ENCODE data around the gene GPR151.
A peak's percentile ranks its signal among the peaks of the same experiment; 100 is the strongest.
"Not testable (repeated sequence)": the region's sequence is repeated elsewhere in the genome, so short reads cannot be mapped to it uniquely, and the experiment has no call there.

GPR151 gene

DNA sequence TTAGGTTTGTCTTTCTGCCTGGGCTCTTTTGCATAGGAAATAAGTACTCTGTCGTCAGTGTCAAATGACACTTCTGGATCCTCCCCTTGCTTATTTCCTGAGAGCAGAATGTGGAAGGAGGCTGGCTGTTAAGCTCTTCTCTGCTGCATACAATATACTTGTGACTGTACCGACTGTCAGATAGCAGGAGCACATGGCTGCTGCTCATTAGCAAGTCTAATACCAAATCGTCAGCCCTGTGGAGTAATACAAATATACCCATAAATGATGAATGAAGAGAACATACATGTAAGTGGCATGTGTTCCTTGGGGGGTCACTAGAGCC, at the start of gene GPR151:
GPR151 (minus strand) TSS at position 40 of the 325 bp plus-strand sequence. CDS start 77 bp downstream, outside the sequence.
- no peak for DNase-seq

- no peak for DNase-seq
Measured at GRCh38 chr5:146564007-146564762, 48.2 kb upstream of the GPR151 start.

DNA sequence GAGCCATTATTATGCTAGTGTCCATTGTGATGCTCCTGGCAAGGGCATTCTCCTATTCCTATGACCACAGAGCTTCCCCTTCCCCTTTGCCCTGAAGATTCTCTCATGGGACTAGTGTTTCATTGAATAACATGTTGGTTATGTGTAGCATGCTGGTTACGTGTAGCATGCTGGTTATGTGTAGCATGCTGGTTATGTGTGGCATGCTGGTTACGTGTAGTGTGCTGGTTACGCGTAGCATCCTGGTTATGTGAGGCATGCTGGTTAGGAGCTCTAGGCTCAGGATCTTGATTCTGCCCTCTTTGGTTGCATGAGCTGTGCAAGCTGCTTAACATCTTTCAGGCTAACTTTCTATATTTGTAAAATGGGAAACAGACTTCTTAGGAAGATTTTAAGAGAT, 46.5 kb upstream of the GPR151 start:
- no peak for DNase-seq

GRCh38 chr5:146561711-146562110, 45.7 kb upstream of the GPR151 start:
- DNase-seq, result no peak

GRCh38 chr5:146560205-146560812, 44.3 kb upstream of the GPR151 start:
- no peak for DNase-seq

DNA sequence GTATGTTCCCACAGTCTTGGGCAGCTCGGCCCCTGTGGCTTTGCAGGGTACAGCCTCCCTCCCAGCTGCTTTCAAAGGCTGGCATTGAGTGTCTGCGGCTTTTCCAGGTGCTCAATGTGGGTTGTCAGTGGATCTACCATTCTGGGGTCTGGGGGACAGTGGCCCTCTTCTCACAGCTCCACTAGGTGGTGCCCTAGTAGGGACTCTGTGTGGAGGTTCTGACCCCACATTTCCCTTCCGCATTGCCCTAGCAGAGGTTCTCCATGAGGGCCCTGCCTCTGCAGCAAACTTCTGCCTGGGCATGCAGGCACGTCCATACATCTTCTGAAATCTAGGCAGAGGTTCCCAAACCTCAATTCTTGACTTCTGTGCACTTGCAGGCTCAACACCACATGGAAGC, 40.9 kb upstream of the GPR151 start:
- DNase-seq, result not testable (repeated sequence)

- no peak for DNase-seq
Measured at GRCh38 chr5:146553446-146553845, 37.5 kb upstream of the GPR151 start.

DNA sequence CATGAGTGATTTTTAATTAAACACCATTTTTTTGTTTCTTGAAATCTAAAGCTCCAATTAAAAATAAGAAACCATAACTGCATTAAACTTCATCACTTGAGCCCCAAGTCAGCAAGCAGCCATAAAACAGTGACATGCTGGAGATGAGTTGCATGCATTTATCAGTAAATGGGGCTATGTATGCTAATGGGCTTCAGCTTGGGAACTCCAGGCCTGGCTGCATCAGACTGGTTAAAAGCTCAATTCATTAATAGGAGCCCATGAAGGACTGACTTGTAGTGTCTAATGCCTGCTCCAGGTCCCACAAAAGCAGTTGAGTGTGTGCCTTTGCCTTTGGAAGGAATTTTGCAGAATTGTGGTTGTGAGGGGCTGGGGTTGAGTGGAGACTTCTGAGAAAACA, 33.6 kb upstream of the GPR151 start:
- no peak for DNase-seq

- no peak for DNase-seq
Measured at GRCh38 chr5:146548781-146549449, 32.9 kb upstream of the GPR151 start.

DNA sequence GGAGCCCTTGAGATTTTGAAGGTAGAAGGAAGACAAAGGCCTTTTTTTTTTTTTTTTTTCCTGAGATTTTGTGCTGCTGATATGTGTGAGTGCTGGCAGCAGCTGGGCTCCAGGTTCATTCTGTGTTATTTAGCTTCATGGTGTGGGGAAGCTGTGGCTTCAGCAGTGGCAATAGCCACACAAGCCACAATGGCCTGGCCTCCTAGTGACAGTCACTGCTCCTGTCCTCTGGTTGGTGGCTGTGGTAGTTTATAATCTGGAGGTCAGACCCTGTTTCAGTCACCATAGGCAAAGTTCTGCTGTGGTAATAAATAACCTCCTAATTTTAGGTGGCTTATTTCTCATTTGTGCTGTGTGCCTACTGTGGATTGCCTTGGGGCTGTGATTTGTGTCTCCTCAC, 28.2 kb upstream of the GPR151 start:
- DNase-seq, result no peak

GRCh38 chr5:146541958-146542849, 26.2 kb upstream of the GPR151 start:
- DNase-seq, result peak; percentile 47

- no peak for DNase-seq
Measured at GRCh38 chr5:146540414-146540813, 24.4 kb upstream of the GPR151 start.

DNA sequence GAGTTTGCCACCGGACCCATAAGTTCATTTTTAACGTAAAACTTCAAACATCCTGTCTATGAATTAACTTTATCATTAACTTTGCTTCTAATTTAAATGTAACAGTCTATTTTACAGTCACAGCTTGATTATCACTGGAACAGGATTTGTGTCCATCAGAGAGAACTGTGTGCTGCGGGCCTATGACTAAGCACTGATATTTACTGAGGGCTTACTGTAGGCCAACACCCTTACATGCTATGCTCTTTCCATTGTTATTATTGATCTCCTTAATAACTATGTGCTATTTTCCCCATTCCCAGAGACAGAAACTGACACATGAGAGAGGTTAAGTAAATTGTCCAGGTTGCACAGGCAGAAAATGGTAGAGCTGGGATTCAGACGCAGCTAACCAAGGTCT, 24.0 kb upstream of the GPR151 start:
- DNase-seq, result no peak

DNA sequence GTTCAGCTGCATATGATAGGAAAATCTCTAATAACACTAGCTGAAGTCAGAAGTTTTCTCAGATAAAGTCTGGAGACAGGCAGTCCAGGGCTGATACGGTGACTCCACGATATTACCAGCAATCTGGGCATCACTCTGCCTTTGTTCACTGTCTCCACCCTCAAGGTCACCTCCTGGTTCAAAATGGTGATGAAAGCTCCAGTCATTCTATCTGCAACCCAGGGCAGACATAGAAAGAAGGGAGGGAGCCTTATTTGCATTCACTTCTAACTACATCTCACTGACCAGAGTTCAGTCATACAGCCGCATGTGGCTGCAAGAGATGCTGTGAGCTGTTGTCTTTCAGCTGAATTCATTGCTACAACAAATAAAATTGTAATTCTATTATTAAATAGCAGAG, 22.4 kb upstream of the GPR151 start:
- DNase-seq, result no peak

DNA sequence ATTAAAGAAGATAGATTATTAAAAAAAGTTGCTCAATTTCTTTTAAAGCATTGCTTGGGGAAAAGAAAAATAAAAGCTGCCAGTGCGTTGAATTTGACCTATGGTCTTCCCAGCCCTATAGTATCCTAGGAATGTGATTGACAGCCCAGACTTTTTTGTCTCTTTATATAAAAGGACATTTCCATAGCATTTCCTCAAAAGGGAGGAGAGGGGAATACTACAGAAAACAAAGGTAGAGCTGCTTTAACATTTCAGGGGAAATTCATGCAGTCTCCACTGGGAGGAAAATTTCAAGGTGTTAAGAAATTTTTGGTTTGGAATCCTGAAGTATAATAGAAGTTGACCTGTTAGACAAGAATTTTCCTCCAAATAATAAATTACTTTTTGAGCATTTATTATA, 17.9 kb upstream of the GPR151 start:
- no peak for DNase-seq

- peak; percentile 47 for DNase-seq
Measured at GRCh38 chr5:146533260-146533857, 17.4 kb upstream of the GPR151 start.

DNA sequence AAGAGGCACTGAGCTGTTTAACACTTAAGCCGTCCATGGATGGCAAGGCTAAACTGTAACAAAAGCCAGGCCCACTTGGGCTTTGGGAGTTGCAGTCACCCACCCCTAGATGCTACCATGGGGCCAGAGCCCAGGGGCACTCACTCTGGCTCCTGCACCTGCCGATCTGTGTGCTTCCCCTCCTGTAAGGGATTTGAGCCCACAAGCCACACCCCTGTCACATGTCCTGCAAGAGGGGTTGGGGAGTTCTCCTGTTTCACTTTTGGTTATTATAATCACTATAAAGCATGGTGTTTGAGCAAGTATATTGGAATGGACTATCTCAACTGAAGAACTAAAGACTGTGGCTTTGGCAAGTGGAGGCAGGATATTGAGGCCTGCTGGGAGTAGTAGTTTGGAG, 14.0 kb upstream of the GPR151 start:
- DNase-seq, result no peak

GRCh38 chr5:146528236-146528635, 12.2 kb upstream of the GPR151 start:
- no peak for DNase-seq

DNA sequence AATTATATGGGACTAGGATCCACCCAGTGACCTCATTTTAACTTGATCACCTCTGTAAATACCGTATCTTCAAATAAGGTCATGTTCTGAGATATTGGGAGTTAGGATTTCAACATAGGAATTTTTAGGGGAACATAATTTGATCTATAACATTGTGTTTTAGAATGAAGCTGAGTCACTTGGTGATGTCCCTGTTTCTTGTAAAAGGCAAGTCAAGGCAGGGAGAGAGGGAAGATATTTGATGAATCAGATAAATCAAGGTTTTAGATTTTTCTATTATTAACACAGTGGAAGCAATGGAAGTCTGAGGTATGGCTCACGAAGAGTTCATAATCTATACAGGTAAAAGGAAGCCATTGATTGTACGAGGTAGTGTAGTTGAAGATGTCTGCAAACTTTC, 11.8 kb upstream of the GPR151 start:
- no peak for DNase-seq

GRCh38 chr5:146523698-146524097, 7.7 kb upstream of the GPR151 start:
- DNase-seq, result no peak

DNA sequence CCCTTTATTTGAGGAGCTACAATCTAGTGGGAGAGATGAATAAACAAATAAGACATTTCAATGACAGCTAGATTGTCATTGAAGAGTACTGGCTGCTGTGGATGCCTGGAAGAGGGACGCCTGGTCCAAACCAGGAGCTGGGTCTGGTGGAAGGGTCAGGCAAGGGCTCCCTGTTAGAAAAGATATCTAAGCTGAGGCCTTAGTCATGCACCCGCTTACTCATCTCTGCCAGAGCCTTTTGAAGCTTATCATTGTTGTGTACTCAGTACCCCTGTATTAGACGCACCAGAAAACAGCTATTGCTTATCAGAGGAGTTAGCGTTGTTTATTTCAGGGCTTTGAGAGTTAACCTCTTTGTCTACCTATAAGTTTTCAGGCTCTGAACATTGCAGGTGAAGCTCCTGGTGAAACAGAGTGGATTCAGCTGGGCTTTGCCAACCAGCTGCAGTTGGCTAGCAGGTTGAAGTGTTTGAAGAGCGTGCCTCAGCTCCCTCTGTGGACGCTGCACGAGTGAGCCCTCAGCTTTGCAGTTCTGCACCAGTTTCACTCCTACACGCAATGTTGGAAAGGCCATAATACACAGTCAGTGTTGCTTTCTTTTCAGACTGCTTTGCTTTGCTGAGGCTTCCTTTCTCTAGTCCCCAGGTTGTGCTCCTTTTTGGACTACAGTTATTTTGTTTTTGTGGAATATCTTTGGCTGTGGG, 5.6 kb upstream of the GPR151 start:
- DNase-seq, result no peak

- DNase-seq, result no peak
Measured at GRCh38 chr5:146520731-146521130, 4.7 kb upstream of the GPR151 start.
